Measurements from ENCODE around the gene SLC22A6. TPM values are rescaled to one million over a fixed set of nuclear protein-coding genes. Genes with fewer than 3 reads are reported as not detected.

The SLC22A6 gene
- total RNA-seq, 3 donors from 2014 or later, result not detected

DNA sequence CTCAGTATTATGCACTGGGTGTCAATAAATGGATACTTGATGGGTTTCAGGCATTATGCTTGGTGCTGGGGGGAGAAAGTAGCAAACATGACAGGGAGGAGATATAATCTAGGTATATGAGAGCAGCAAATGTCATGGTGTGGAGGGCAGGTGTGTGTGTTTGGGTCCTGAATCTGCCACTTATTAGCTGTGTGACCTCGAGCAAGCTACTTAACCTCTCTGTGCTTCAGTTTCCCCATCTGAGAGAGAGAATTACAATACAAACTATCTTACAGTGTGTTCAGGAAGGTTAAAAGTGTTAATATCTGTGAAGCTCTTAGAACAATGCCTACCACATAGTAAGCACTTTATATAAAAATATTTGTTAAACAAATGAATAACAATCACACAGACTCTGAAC is 28.1 kb upstream of the SLC22A6 start:
- Histone ChIP-seq H3K4me1 (ENCODE audit: low read depth) (no peaks in the 10 kb centered on the region), H3K36me3 (ENCODE audit: low read depth) (no peaks in the 10 kb centered on the region), H3K9me3 (no peaks in the 10 kb centered on the region), H3K4me3 (no peak overlapping the region)
- ATAC-seq (no peak), DNase-seq (no peak)
- TF ChIP-seq, protein P1, sequence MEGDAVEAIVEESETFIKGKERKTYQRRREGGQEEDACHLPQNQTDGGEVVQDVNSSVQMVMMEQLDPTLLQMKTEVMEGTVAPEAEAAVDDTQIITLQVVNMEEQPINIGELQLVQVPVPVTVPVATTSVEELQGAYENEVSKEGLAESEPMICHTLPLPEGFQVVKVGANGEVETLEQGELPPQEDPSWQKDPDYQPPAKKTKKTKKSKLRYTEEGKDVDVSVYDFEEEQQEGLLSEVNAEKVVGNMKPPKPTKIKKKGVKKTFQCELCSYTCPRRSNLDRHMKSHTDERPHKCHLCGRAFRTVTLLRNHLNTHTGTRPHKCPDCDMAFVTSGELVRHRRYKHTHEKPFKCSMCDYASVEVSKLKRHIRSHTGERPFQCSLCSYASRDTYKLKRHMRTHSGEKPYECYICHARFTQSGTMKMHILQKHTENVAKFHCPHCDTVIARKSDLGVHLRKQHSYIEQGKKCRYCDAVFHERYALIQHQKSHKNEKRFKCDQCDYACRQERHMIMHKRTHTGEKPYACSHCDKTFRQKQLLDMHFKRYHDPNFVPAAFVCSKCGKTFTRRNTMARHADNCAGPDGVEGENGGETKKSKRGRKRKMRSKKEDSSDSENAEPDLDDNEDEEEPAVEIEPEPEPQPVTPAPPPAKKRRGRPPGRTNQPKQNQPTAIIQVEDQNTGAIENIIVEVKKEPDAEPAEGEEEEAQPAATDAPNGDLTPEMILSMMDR (IDR thresholded peaks at IDR 0.05), result no peak
- intact Hi-C loops (cut with DNase I, micrococcal nuclease), result no loop called here

DNA sequence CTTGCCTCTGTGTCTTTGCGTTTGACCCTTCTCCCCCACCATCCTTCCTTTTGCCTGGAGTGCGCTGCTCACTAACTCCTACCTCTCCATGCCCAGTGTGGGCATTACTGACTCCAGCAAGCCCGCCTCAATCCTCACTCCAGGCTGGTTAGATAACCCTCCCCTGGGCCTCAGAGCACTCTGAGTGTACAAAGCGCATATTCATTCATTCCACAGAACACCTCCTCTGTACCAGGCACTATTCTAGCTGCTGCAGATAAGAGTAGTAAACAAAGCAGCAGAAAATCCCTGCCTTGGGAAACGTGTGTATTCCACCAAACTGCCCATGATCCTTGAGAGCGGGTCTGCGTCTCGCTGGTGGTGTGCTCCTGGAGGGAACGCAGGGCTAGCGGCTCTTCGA is 27.7 kb upstream of the SLC22A6 start:
- no peaks in the 10 kb centered on the region for H3K4me1 ChIP-seq (ENCODE audit: low read depth)
- TF ChIP-seq, protein P1 (IDR thresholded peaks at IDR 0.05), result no peak
- ATAC-seq, result no peak
- no peaks in the 10 kb centered on the region for H3K9me3 ChIP-seq
- DNase-seq, result no peak
- intact Hi-C loops (cut with DNase I, micrococcal nuclease), result no loop called here
- no peaks in the 10 kb centered on the region for H3K36me3 ChIP-seq (ENCODE audit: low read depth)
- no peak overlapping the region for H3K4me3 ChIP-seq

- intact Hi-C loops (cut with DNase I, micrococcal nuclease), result no loop called here
- no peak for ATAC-seq
- H3K4me1 ChIP-seq (ENCODE audit: low read depth), result no peaks in the 10 kb centered on the region
- H3K36me3 ChIP-seq (ENCODE audit: low read depth), result no peaks in the 10 kb centered on the region
- DNase-seq, result no peak
- H3K9me3 ChIP-seq, result no peaks in the 10 kb centered on the region
- no peak overlapping the region for H3K4me3 ChIP-seq
- TF ChIP-seq, protein P1 (IDR thresholded peaks at IDR 0.05), result no peak
Observed at GRCh38 chr11:63010934-63011439, 26.2 kb upstream of the SLC22A6 start.

DNA sequence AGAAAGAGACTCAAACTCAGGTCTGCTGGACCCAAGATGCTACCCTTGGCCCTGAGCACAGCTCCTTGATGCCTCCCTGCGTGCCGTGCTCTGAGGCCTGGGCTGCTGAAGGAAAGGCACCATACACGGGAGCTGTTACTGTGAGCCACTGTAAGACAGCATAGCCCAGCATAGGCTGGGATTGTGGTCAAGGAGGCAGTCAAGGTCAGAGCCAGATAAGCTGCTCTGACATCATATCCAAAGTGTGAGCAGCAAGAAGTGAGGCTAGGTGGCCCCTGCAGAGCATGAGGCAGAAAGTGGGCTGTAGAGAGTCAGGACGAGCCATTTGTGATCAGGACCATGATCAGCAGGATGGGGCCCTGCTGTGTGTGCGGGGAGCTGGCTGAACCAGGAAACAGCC is 23.2 kb upstream of the SLC22A6 start:
- no peak for DNase-seq
- ATAC-seq, result no peak
- no peak overlapping the region for H3K4me3 ChIP-seq
- no peaks in the 10 kb centered on the region for H3K4me1 ChIP-seq (ENCODE audit: low read depth)
- TF ChIP-seq, protein P1 (IDR thresholded peaks at IDR 0.05), result no peak
- H3K9me3 ChIP-seq, result no peaks in the 10 kb centered on the region
- intact Hi-C loops (cut with DNase I, micrococcal nuclease), result no loop called here
- H3K36me3 ChIP-seq (ENCODE audit: low read depth), result no peaks in the 10 kb centered on the region

DNA sequence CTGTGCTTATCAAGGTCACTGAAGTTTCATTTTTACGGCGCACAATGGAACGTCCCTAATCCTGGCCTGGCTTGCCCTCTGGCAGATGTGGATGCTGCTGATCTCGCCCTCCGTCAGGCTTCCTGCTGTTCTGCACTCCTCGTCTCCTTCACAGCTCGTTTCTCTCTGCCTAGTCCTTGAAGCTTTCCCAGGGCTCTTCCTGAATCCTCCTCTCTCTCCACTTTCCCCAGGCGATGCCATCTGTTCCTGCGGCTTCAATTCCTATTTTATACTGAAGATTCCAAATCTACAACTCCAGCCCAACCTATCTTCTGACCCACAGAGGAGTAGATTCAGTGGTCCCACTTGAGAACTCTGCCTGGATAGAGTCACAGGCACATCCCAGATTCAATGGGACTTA is 16.7 kb upstream of the SLC22A6 start:
- TF ChIP-seq, protein P1 (IDR thresholded peaks at IDR 0.05), result no peak
- H3K9me3 ChIP-seq, result no peaks in the 10 kb centered on the region
- intact Hi-C loops (cut with DNase I, micrococcal nuclease), result no loop called here

DNA sequence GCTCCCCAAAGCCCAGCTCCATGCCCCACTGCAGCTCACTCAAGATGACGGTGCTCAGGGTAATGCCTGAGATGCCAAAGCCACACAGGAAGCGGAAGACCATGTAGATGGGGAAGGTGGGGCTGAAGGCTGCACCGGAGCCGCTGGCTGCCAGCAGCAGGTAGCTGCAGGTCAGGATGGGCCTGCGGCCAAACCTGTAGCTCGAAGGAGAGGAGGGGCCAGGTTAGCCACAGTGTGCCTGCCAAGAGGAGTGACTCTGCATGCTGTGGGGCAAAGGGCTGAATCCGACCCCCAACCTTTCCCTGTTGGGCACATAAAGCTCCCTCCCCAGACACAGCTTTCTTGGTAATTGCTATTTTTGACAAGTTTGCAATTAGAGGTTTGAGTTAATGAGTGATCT is 14.9 kb upstream of the SLC22A6 start:
- Histone ChIP-seq H3K4me1 (ENCODE audit: low read depth) (no peaks in the 10 kb centered on the region), H3K4me3 (no peak overlapping the region), H3K36me3 (ENCODE audit: low read depth) (no peaks in the 10 kb centered on the region), H3K9me3 (no peaks in the 10 kb centered on the region)
- TF ChIP-seq, protein P1 (IDR thresholded peaks at IDR 0.05), result no peak
- DNase-seq, result no peak
- peak; percentile 23 for ATAC-seq
- intact Hi-C loops (cut with DNase I, micrococcal nuclease), result no loop called here

More for the DNA sequence above, 16.7 kb upstream of the SLC22A6 start:
- no peak for ATAC-seq
- Histone ChIP-seq H3K4me1 (ENCODE audit: low read depth) (no peaks in the 10 kb centered on the region), H3K4me3 (no peak overlapping the region), H3K36me3 (ENCODE audit: low read depth) (no peaks in the 10 kb centered on the region)
- DNase-seq, result no peak

Data from mucosa of descending colon (tissue), 3 donors.